Loucy (cell line): Measurements from ENCODE around the gene ELP2.

ENCODE experiments used
- H2AFZ ChIP-seq: fragments of 200-600 bp; sonication (generic); 2 replicates; pipeline ENCODE4 v1.6.0; 2016; ENCODE audit warnings: antibody characterized with exemption, mild to moderate bottlenecking, low read length, moderate library complexity
- H3F3A ChIP-seq: fragments of 200-600 bp; 2 replicates; pipeline ENCODE4 v1.6.0; 2016; ENCODE audit warnings: antibody characterized with exemption, low read depth, mild to moderate bottlenecking
- H3K27me3 ChIP-seq: fragments of 200-600 bp; sonication (generic); 2 replicates; pipeline ENCODE4 v1.6.1; 2014; ENCODE audit warnings: low read length, mild to moderate bottlenecking; ENCODE audit not compliant: insufficient read depth, poor library complexity, severe bottlenecking
- H3K36me3 ChIP-seq: fragments of 200-600 bp; sonication (generic); 2 replicates; pipeline ENCODE4 v1.6.1; 2016; ENCODE audit warnings: low read length; ENCODE audit not compliant: insufficient read depth
- H3K4me1 ChIP-seq: fragments of 200-600 bp; sonication (generic); 2 replicates; pipeline ENCODE4 v1.5.1; 2014; ENCODE audit warnings: low read length, mild to moderate bottlenecking; ENCODE audit not compliant: insufficient read depth, poor library complexity, severe bottlenecking
- H3K4me2 ChIP-seq: fragments of 200-600 bp; sonication (generic); 2 replicates; pipeline ENCODE4 v1.6.0; 2014; ENCODE audit warnings: antibody characterized with exemption, low read length, low read depth, mild to moderate bottlenecking; ENCODE audit not compliant: poor library complexity, severe bottlenecking
- H3K4me3 ChIP-seq: fragments of 200-600 bp; sonication (generic); 2 replicates; pipeline ENCODE4 v1.5.1; 2014; ENCODE audit warnings: low read length, mild to moderate bottlenecking, mixed read lengths; ENCODE audit not compliant: poor library complexity, severe bottlenecking
- H3K79me2 ChIP-seq: fragments of 200-600 bp; sonication (generic); 2 replicates; pipeline ENCODE4 v1.6.1; 2014; ENCODE audit warnings: low read length; ENCODE audit not compliant: insufficient read depth
- H3K9ac ChIP-seq: fragments of 200-600 bp; sonication (generic); 2 replicates; pipeline ENCODE4 v1.6.0; 2014; ENCODE audit warnings: mild to moderate bottlenecking, low read depth, low read length, moderate library complexity; ENCODE audit not compliant: poor library complexity, severe bottlenecking
- H3K9me2 ChIP-seq: fragments of 200-600 bp; sonication (generic); replicated peaks from 2 replicates; pipeline ENCODE4 v1.6.1; 2016; ENCODE audit warnings: low read depth, low read length, mixed read lengths
- H3K9me3 ChIP-seq: fragments of 200-600 bp; sonication (generic); 2 replicates; pipeline ENCODE4 v1.6.1; 2014; ENCODE audit warnings: mild to moderate bottlenecking, antibody characterized with exemption, low read length, low read depth; ENCODE audit not compliant: insufficient read depth
- H4K20me1 ChIP-seq: fragments of 200-600 bp; sonication (generic); 2 replicates; pipeline ENCODE4 v1.6.0; 2014; ENCODE audit warnings: antibody characterized with exemption, low read length, mild to moderate bottlenecking; ENCODE audit not compliant: insufficient read depth, poor library complexity, severe bottlenecking
- CTCF ChIP-seq: fragments of 200-600 bp; sonication (generic); conservative IDR thresholded peaks from 2 replicates; pipeline ENCODE4 v1.5.1; 2014; ENCODE audit warnings: mild to moderate bottlenecking, antibody characterized with exemption, low read length
- EZH2phosphoT487 ChIP-seq: fragments of 200-600 bp; IDR thresholded peaks from 2 replicates; pipeline ENCODE4 v1.6.1; 2018; ENCODE audit warnings: antibody characterized with exemption, mild to moderate bottlenecking, moderate library complexity, borderline replicate concordance

Gene ELP2

GRCh38 chr18:36197511-36198166, 67.9 kb downstream of the ELP2 start:
- no peaks in the 10 kb centered on the region for H3K4me1 ChIP-seq
- H3K9me2 ChIP-seq, result no peaks in the 10 kb centered on the region
- H3K9me3 ChIP-seq, result no peaks in the 10 kb centered on the region
- no peak overlapping the region for H3K4me2 ChIP-seq
- H3K79me2 ChIP-seq, result no peaks in the 10 kb centered on the region
- no peaks in the 10 kb centered on the region for H3K27me3 ChIP-seq
- no peak overlapping the region for H3K4me3 ChIP-seq
- H4K20me1 ChIP-seq, result no peaks in the 10 kb centered on the region
- H3K9ac ChIP-seq, result no peak overlapping the region
- H3F3A ChIP-seq, result no peaks in the 10 kb centered on the region
- H2AFZ ChIP-seq, result no peak overlapping the region
- TF ChIP-seq EZH2phosphoT487, result no peak
- TF ChIP-seq CTCF, result no peak
- no peaks in the 10 kb centered on the region for H3K36me3 ChIP-seq

GRCh38 chr18:36199691-36200295, 70.1 kb downstream of the ELP2 start:
- Histone ChIP-seq H3K36me3 (no peaks in the 10 kb centered on the region), H2AFZ (no peak overlapping the region), H3K4me3 (no peak overlapping the region), H4K20me1 (no peaks in the 10 kb centered on the region), H3K79me2 (no peaks in the 10 kb centered on the region), H3K9me3 (no peaks in the 10 kb centered on the region), H3F3A (no peaks in the 10 kb centered on the region), H3K27me3 (no peaks in the 10 kb centered on the region), H3K9me2 (no peaks in the 10 kb centered on the region), H3K4me1 (no peaks in the 10 kb centered on the region), H3K4me2 (no peak overlapping the region), H3K9ac (no peak overlapping the region)
- TF ChIP-seq EZH2phosphoT487 (no peak), CTCF (no peak)

- no peaks in the 10 kb centered on the region for H3K79me2 ChIP-seq
- no peaks in the 10 kb centered on the region for H4K20me1 ChIP-seq
- H3K4me3 ChIP-seq, result no peak overlapping the region
- TF ChIP-seq CTCF (no peak), EZH2phosphoT487 (no peak)
- H3K36me3 ChIP-seq, result no peaks in the 10 kb centered on the region
- no peaks in the 10 kb centered on the region for H3F3A ChIP-seq
- H3K9me3 ChIP-seq, result no peaks in the 10 kb centered on the region
- no peaks in the 10 kb centered on the region for H3K4me1 ChIP-seq
- no peak overlapping the region for H3K9ac ChIP-seq
- H3K4me2 ChIP-seq, result no peak overlapping the region
- no peak overlapping the region for H2AFZ ChIP-seq
- no peaks in the 10 kb centered on the region for H3K9me2 ChIP-seq
- no peaks in the 10 kb centered on the region for H3K27me3 ChIP-seq
Measured at GRCh38 chr18:36200354-36200771, 70.7 kb downstream of the ELP2 start.
